K562 (cell line): ENCODE data around the gene RXRA. TPM values are rescaled to one million over a fixed set of nuclear protein-coding genes. Genes with fewer than 3 reads are reported as not detected.

Experiments
- KLF13 ChIP-seq: fragments of 450-650 bp; IDR thresholded peaks from 2 replicates; pipeline ENCODE4 v1.6.1; 2016; ENCODE audit warnings: missing genetic modification characterization, low read depth, mild to moderate bottlenecking, missing compliant biosample characterization, moderate library complexity, borderline replicate concordance
- NFE2 ChIP-seq: IDR thresholded peaks from 2 replicates; pipeline ENCODE4 v1.6.1; 2014; ENCODE audit warnings: antibody characterized with exemption, low read depth
- ZNF12 ChIP-seq: sonication (generic); formaldehyde crosslinking; IDR thresholded peaks from 2 replicates; pipeline ENCODE4 v1.4.0; 2020; ENCODE audit warnings: mild to moderate bottlenecking, missing genetic modification reagents
- ZNF274 ChIP-seq: IDR thresholded peaks from 2 replicates; pipeline ENCODE4 v1.6.1; 2011; ENCODE audit warnings: low read depth, mild to moderate bottlenecking, low read length, moderate library complexity, borderline replicate concordance
- ZNF41 ChIP-seq: fragments of 250-450 bp; sonication (Bioruptor Pico); conservative IDR thresholded peaks from 2 replicates; pipeline ENCODE4 v1.4.0; 2020; ENCODE audit warnings: mild to moderate bottlenecking
- ZNF695 ChIP-seq: fragments of 450-650 bp; formaldehyde crosslinking; IDR thresholded peaks from 2 replicates; pipeline ENCODE4 v1.4.0; 2020; ENCODE audit warnings: mild to moderate bottlenecking, moderate library complexity
- polyA plus RNA-seq, 8 experiments: library from polyadenylated mRNA; depleted of rRNA in 4 of 8; stranded (reverse) in 5 of 8; unstranded in 3 of 8; fragments of >200 nt; fragmentation: Nextera tagmentation in 2 of 8; fragmentation: Illumina TruSeq in 1 of 8; extraction: Ambion mirVana in 2 of 8; extraction: Trizol in 1 of 8; gene quantifications; 2 replicates each; pipeline versions ENCODE4 v1.2.1 to v1.2.3, GENCODE V29; 2011 to 2014; ENCODE audit warnings: inconsistent platforms in 1 of 8, missing spikeins in 1 of 8
- total RNA-seq, 7 experiments: library from RNA; depleted of rRNA in 6 of 7; stranded (reverse); fragments of >200 nt in 6 of 7; fragmentation: Illumina TruSeq in 2 of 7; extraction: Trizol in 2 of 7; gene quantifications; 2 replicates each; pipeline versions ENCODE4 v1.2.1 to v1.2.3, GENCODE V29; 2011 to 2021; ENCODE audit warnings: low replicate concordance in 1 of 7
- TF ChIP-seq, protein P1 (sequence below), 2 experiments: fragments of 450-650 bp; IDR thresholded peaks; 2 replicates each; pipeline ENCODE4 v1.6.1; 2016; ENCODE audit warnings: mild to moderate bottlenecking in 2 of 2, borderline replicate concordance in 1 of 2, low read depth in 1 of 2, moderate library complexity in 1 of 2
- TF ChIP-seq, protein P2 (sequence below): fragments of 450-650 bp; IDR thresholded peaks from 2 replicates; pipeline ENCODE4 v1.6.1; 2016; ENCODE audit warnings: antibody characterized with exemption
- TF ChIP-seq, protein P3 (sequence below): fragments of 450-650 bp; formaldehyde crosslinking; IDR thresholded peaks from 2 replicates; pipeline ENCODE4 v1.4.0; 2020; ENCODE audit warnings: mild to moderate bottlenecking, moderate library complexity

The RXRA gene
- total and polyA plus RNA-seq, 9 of the 15 experiments (the other 6 are each of a cell fraction or from before 2014, with no cell fraction given) = 0.35 to 23.6 (median 4.6) TPM

DNA sequence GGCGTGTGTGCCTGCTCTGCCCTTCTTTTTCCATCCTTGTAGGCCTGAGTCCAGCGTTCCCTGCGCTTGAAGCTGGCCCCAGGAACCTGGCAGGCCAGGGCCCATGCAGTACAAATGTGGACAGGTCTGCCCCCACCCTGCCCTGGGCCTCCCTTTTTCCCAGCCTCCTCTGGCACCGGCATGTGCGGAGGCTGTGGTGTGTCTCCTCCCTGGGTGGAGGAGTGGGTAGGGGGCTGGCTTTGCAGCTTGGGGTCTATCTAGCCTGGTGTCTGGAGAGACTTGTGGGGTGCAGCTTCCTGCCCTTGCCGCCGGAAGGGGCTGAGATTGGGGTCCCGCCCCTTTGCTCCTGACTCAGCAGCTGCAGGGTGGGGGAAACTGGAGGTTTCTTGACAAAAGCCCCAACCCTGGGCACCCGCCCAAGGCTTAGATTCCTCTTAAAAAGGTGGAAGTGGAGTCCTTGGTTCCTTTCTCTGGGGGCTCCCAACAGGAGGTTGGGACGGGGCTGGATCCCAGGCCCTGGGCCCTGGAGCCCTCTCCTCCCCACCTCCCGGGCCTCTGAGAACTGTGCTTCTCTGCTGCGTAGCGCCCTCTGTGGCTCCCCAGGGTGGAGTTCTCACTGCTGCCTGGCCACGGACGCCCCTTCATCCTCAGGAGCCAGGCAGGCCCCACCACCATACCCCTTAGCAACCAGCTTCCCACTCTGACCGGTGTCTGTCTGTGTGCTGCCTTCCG is 18.0 kb downstream of the RXRA start (continued):
- no peak for TF ChIP-seq ZNF41 (CRISPR knock-in tag)
- TF ChIP-seq NFE2 = peak; percentile 68; the same call in 1 of the 2 replicates
- no peak for TF ChIP-seq ZNF274
- TF ChIP-seq ZNF12 (CRISPR knock-in tag) = no peak
- no peak for TF ChIP-seq KLF13 (tag)
- no peak for TF ChIP-seq ZNF695
- TF ChIP-seq, protein P1, sequence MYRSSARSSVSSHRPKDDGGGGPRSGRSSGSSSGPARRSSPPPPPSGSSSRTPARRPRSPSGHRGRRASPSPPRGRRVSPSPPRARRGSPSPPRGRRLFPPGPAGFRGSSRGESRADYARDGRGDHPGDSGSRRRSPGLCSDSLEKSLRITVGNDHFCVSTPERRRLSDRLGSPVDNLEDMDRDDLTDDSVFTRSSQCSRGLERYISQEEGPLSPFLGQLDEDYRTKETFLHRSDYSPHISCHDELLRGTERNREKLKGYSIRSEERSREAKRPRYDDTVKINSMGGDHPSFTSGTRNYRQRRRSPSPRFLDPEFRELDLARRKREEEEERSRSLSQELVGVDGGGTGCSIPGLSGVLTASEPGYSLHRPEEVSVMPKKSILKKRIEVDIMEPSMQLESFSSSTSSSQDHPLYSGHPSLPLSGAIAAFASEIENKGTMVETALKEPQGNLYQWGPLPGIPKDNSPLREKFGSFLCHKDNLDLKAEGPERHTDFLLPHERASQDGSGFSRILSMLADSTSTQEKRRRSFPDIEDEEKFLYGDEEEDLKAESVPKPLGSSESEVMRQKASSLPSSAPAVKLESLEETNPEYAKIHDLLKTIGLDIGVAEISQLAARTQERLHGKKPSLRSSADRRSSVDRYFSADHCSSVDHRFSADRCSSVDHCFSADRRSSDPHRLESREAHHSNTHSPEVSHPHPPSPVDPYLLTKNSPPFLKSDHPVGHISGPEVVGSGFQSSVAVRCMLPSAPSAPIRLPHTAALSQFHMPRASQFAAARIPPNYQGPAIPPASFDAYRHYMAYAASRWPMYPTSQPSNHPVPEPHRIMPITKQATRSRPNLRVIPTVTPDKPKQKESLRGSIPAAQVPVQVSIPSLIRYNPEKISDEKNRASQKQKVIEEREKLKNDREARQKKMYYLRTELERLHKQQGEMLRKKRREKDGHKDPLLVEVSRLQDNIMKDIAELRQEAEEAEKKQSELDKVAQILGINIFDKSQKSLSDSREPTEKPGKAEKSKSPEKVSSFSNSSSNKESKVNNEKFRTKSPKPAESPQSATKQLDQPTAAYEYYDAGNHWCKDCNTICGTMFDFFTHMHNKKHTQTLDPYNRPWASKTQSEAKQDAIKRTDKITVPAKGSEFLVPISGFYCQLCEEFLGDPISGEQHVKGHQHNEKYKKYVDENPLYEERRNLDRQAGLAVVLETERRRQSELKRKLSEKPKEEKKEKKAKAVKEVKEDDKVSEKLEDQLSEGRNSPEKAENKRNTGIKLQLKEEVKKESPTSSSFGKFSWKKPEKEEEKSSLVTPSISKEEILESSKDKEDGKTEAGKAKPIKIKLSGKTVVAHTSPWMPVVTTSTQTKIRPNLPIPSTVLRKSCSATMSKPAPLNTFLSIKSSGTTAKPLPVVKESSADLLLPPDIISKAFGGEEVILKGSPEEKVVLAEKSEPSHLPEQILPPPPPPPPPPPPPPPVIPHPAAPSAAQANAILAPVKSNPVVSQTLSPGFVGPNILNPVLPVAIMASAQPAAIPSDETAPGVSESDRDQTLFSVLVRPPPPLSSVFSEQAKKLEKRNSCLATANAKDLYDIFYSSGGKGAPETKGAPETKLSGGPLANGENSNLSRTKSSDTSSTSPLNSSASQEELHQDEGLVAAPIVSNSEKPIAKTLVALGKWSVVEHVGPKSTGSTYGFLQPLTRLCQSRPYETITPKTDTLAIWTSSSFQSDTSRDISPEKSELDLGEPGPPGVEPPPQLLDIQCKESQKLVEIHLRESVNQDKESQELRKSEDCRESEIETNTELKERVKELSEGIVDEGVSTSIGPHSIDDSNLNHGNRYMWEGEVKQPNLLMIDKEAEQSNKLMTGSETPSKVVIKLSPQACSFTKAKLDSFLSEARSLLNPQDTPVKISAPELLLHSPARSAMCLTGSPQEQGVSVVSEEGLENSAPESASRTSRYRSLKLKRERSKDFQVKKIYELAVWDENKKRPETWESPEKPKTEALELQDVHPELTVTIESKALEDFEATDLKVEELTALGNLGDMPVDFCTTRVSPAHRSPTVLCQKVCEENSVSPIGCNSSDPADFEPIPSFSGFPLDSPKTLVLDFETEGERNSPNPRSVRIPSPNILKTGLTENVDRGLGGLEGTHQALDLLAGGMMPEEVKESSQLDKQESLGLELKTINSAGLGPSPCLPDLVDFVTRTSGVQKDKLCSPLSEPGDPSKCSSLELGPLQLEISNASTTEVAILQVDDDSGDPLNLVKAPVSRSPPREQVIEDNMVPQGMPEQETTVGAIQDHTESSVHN (IDR thresholded peaks at IDR 0.05; ENCODE audit: borderline replicate concordance in 1 of 2, low read depth in 1 of 2) = no peak
- TF ChIP-seq, protein P2, sequence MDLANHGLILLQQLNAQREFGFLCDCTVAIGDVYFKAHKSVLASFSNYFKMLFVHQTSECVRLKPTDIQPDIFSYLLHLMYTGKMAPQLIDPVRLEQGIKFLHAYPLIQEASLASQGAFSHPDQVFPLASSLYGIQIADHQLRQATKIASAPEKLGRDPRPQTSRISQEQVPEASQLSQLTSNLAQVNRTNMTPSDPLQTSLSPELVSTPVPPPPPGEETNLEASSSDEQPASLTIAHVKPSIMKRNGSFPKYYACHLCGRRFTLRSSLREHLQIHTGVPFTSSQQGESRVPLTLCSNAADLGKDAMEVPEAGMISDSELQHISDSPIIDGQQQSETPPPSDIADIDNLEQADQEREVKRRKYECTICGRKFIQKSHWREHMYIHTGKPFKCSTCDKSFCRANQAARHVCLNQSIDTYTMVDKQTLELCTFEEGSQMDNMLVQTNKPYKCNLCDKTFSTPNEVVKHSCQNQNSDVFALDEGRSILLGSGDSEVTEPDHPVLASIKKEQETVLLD = no peak
- TF ChIP-seq, protein P3, sequence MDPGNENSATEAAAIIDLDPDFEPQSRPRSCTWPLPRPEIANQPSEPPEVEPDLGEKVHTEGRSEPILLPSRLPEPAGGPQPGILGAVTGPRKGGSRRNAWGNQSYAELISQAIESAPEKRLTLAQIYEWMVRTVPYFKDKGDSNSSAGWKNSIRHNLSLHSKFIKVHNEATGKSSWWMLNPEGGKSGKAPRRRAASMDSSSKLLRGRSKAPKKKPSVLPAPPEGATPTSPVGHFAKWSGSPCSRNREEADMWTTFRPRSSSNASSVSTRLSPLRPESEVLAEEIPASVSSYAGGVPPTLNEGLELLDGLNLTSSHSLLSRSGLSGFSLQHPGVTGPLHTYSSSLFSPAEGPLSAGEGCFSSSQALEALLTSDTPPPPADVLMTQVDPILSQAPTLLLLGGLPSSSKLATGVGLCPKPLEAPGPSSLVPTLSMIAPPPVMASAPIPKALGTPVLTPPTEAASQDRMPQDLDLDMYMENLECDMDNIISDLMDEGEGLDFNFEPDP (CRISPR knock-in tag) = no peak
